ENCODE data around the gene MX1.

The MX1 gene

DNA sequence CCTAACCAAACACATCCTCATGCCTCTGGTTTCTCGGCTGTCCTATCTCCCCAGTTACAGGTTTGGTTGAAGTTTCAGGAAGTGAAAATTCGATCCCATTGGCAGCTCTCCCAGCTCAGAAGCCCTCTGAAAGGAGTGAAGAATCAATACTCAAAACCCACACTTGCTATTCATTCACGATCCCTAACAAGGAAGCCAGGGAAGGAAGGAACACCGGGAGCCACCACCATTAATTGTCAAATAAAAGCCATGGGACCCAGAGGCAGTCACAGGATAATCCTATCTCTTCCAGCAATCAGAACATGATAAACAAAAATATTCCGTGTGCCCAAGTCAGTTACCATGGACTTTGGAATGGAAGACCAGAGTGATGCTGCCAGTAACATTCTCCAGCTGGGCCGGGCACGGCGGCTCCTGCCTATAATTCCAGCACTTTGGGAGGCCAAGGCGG is 74.9 kb downstream of the MX1 start:
- no peak overlapping the region for H3K4me3 ChIP-seq (replicated peaks; ENCODE audit: low read depth, low read length)
- DNase-seq (ENCODE audit: low read depth): no peak
- TF ChIP-seq CTCF (IDR thresholded peaks at IDR 0.05; ENCODE audit: low read length, missing control alignments): no peak

- no peak for DNase-seq (ENCODE audit: low read depth)
- TF ChIP-seq CTCF (IDR thresholded peaks at IDR 0.05; ENCODE audit: low read length, missing control alignments): no peak
Observed at GRCh38 chr21:41501919-41502318, 75.9 kb downstream of the MX1 start.

DNA sequence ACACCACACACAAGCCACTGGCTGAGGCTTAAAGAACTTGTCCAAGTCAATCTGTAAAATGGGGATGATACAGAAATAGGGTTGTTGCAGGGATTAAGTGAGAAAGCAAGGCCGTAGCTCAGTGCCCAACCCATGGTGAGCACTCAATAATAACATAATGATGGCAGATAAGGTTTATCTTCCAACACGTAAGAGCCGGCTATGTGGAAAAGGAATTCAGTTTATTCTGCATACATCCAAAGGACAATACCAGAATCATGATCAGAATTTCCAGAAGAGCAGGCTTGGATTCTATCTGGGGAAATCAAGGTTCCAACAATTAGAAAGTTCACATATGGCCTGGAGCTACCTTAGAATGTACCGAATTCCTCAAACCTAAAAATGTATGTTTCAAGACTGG is 77.3 kb downstream of the MX1 start:
- no peak overlapping the region for H3K4me3 ChIP-seq (replicated peaks; ENCODE audit: low read depth, low read length)
- TF ChIP-seq CTCF (IDR thresholded peaks at IDR 0.05; ENCODE audit: low read length, missing control alignments): no peak
- no peak for DNase-seq (ENCODE audit: low read depth)

More at GRCh38 chr21:41501919-41502318, 75.9 kb downstream of the MX1 start:
- H3K4me3 ChIP-seq (replicated peaks; ENCODE audit: low read depth, low read length): no peak overlapping the region

GRCh38 chr21:41504030-41504429 is 78.0 kb downstream of the MX1 start:
- DNase-seq (ENCODE audit: low read depth): no peak
- no peak overlapping the region for H3K4me3 ChIP-seq (replicated peaks; ENCODE audit: low read depth, low read length)
- no peak for TF ChIP-seq CTCF (IDR thresholded peaks at IDR 0.05; ENCODE audit: low read length, missing control alignments)

DNA sequence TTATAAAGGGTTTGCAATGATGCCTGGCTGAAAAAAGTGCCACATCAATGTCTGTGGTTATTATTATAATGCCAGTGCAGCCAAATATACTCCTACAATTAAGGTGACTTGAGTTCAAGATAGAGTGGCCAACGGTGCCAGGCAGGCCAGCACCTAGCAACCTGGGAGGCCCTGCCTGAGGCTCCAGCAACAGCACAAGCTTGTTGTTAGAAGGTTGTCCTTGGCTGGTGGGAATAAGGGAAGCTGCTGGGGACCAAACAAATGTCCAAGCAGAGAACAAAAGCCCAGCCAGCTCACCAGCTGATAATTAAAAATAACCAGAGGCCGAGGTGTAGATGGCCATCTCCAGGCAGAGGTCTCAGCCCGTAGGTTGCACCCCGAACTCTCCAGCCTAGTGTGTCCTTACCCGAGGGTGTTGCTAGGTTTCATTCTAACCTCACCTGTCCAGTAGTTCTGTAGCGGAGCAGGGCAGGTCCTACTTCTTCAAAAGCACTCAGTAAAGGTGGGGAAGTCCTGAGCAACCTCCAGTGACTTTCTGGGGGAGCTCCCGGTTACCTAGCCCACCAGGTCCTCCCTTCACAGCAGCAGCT is 80.1 kb downstream of the MX1 start:
- no peak overlapping the region for H3K4me3 ChIP-seq (replicated peaks; ENCODE audit: low read depth, low read length)

DNA sequence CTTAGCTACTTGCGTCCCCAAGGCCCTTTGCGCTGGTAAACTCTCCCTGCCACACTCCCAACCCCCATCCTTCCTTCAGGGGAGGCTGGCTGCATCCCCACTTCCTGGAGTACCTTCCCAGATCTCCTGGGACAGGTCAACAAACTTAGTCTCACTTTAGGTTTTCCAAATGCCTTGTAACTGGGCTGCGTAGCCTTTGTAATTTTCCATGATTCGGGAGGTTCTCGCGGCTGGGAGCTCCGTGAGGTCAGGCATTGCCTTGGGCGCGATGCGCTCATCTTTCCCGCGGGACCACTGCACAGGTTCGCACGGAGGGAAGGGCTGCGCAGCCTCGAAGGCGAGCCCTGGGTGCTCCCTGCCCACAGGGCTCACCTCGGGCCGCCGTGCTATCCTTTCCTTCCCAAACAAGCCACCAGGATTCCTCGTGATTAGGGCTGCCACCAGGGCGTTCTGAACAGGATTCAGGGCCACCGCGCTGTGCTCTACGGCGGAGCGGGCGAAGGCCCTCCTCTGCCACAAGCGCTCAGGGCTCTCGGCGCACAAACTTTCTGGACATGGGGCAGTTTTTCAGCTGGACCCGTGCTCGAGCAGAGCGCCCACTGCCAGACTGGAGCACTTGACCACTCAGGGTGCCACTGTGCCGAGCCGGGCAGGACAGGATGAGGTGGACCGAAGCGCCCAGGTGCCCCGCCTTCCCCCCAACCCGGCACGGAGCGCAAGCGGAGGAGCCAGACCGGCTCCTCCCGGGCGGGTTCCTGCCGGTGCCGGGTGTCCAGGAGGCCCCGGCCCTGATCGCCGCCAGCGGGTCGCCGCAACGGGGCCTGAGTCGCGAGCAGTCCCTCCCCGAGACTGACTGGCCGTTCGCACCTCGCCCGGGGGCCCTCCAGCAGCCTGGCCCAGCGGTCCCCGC is 80.8 kb downstream of the MX1 start:
- no peak for TF ChIP-seq CTCF (IDR thresholded peaks at IDR 0.05; ENCODE audit: low read length, missing control alignments)
- no peak overlapping the region for H3K4me3 ChIP-seq (replicated peaks; ENCODE audit: low read depth, low read length)
- no peak for DNase-seq (ENCODE audit: low read depth)

More for the DNA sequence above, 80.1 kb downstream of the MX1 start:
- TF ChIP-seq CTCF (IDR thresholded peaks at IDR 0.05; ENCODE audit: low read length, missing control alignments): no peak
- DNase-seq (ENCODE audit: low read depth): no peak
